Measurements from ENCODE around the gene COPS9. TPM values are rescaled to one million over a fixed set of nuclear protein-coding genes. Genes with fewer than 3 reads are reported as not detected.

COPS9 gene
- total RNA-seq, 4 donors from 2014 or later, result 13.1 to 124 (median 72.1) TPM

- Histone ChIP-seq H3K27me3 (no peaks in the 10 kb centered on the region), H3K36me3 (no peaks in the 10 kb centered on the region), H3K4me1 (peaks cover 0 to 3% (median 0%) of the 10 kb centered on the region in 4 donors), H3K27ac (no peak overlapping the region), H3K9me3 (no peaks in the 10 kb centered on the region), H3K4me3 (no peak overlapping the region)
- intact Hi-C loops (cut with DNase I; ENCODE audit: low total_unique reads), result loop anchor here (10.0 kb wide), 1 partner anchor 1111 kb away; no protein-coding TSS in a partner anchor
- WGBS, 2 donors (ENCODE audit: low coverage in 1 of 2), result 0 to 44% methylated on average over 1 to 10 of the region's 10 CpGs
- no peak for DNase-seq
- in situ Hi-C loops (cut with MboI; ENCODE audit: low pct_ligation_motif_present in 1 of 4, low pct_unique_long_range_greater_than_20kb in 1 of 4, low sequenced_read_pairs in 3 of 4), result no loop called here
- TF ChIP-seq, protein P1, sequence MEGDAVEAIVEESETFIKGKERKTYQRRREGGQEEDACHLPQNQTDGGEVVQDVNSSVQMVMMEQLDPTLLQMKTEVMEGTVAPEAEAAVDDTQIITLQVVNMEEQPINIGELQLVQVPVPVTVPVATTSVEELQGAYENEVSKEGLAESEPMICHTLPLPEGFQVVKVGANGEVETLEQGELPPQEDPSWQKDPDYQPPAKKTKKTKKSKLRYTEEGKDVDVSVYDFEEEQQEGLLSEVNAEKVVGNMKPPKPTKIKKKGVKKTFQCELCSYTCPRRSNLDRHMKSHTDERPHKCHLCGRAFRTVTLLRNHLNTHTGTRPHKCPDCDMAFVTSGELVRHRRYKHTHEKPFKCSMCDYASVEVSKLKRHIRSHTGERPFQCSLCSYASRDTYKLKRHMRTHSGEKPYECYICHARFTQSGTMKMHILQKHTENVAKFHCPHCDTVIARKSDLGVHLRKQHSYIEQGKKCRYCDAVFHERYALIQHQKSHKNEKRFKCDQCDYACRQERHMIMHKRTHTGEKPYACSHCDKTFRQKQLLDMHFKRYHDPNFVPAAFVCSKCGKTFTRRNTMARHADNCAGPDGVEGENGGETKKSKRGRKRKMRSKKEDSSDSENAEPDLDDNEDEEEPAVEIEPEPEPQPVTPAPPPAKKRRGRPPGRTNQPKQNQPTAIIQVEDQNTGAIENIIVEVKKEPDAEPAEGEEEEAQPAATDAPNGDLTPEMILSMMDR (IDR thresholded peaks at IDR 0.05), result no peak
- TF ChIP-seq POLR2A (IDR thresholded peaks at IDR 0.05) (no peak), POLR2AphosphoS5 (IDR thresholded peaks at IDR 0.05) (no peak), EP300 (IDR thresholded peaks at IDR 0.05; ENCODE audit: low read depth) (no peak)
These were observed 10.0 kb upstream of the COPS9 start for GRCh38 chr2:240146141-240146561.

DNA sequence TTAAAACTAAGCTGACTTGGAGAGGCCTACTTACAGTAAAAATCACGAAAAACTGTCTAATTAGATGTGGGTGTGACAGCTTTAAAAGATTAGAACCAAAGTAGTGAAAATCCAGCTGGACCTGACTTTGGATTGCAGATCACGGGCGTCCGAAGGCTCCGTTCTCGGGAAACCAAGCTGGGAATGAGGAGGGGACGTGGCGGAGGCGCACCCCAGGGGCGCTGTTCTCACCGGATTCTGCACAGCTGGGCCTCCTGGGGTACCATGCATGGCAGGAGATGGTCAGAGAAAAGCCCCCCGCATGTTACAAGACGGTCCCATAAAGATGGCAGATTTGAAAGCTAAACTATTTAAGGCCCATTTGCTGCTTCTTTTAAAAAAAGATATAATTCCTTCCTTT lies 9.4 kb upstream of the COPS9 start:
- in situ Hi-C loops (cut with MboI; ENCODE audit: low pct_ligation_motif_present in 1 of 4, low pct_unique_long_range_greater_than_20kb in 1 of 4, low sequenced_read_pairs in 3 of 4), result no loop called here
- Histone ChIP-seq H3K4me1 (peaks cover 0 to 3% (median 0%) of the 10 kb centered on the region in 4 donors), H3K9me3 (no peaks in the 10 kb centered on the region), H3K36me3 (no peaks in the 10 kb centered on the region), H3K27me3 (no peaks in the 10 kb centered on the region), H3K27ac (no peak overlapping the region), H3K4me3 (no peak overlapping the region)
- intact Hi-C loops (cut with DNase I; ENCODE audit: low total_unique reads), result loop anchor here (10.0 kb wide), 1 partner anchor 1111 kb away; no protein-coding TSS in a partner anchor
- TF ChIP-seq POLR2A (IDR thresholded peaks at IDR 0.05) (no peak), POLR2AphosphoS5 (IDR thresholded peaks at IDR 0.05) (no peak), EP300 (IDR thresholded peaks at IDR 0.05; ENCODE audit: low read depth) (no peak)
- TF ChIP-seq, protein P1 (IDR thresholded peaks at IDR 0.05), result no peak
- WGBS, 2 donors (ENCODE audit: low coverage in 1 of 2), result 57 to 70% methylated on average over 7 to 13 of the region's 13 CpGs
- DNase-seq, result no peak

GRCh38 chr2:240144649-240145261 lies 8.7 kb upstream of the COPS9 start:
- intact Hi-C loops (cut with DNase I; ENCODE audit: low total_unique reads), result loop anchor here (5.0 to 10.0 kb wide), 2 partner anchors 82 to 1110 kb away; no protein-coding TSS in a partner anchor

More at GRCh38 chr2:240144649-240145261, 8.7 kb upstream of the COPS9 start:
- H3K9me3 ChIP-seq, result no peaks in the 10 kb centered on the region
- no peaks in the 10 kb centered on the region for H3K36me3 ChIP-seq
- in situ Hi-C loops (cut with MboI; ENCODE audit: low pct_ligation_motif_present in 1 of 4, low pct_unique_long_range_greater_than_20kb in 1 of 4, low sequenced_read_pairs in 3 of 4), result loop anchor here in 1 of 4 donors (5.0 kb wide), 1 partner anchor 87 kb away; no protein-coding TSS in a partner anchor
- H3K4me3 ChIP-seq, result no peak overlapping the region
- WGBS, 2 donors (ENCODE audit: low coverage in 1 of 2), result 78 to 80% methylated on average over 7 to 20 of the region's 20 CpGs
- H3K4me1 ChIP-seq, result peaks cover 0 to 3% (median 0%) of the 10 kb centered on the region in 4 donors
- TF ChIP-seq, protein P1 (IDR thresholded peaks at IDR 0.05), result no peak
- no peak for TF ChIP-seq EP300 (IDR thresholded peaks at IDR 0.05; ENCODE audit: low read depth)
- TF ChIP-seq POLR2A (IDR thresholded peaks at IDR 0.05), result no peak
- TF ChIP-seq POLR2AphosphoS5 (IDR thresholded peaks at IDR 0.05), result no peak
- DNase-seq, result no peak
- H3K27ac ChIP-seq, result no peak overlapping the region
- no peaks in the 10 kb centered on the region for H3K27me3 ChIP-seq

All from transverse colon (tissue), 4 donors.